WTC11 (cell line): Measurements from ENCODE around the gene PRSS27.

Source experiments
- ATF1 ChIP-seq: sonication (generic); formaldehyde crosslinking; IDR thresholded peaks from 2 replicates; pipeline ENCODE4 v1.8.1; 2023; ENCODE audit warnings: mild to moderate bottlenecking, moderate library complexity, missing genetic modification reagents
- ATF3 ChIP-seq: sonication (generic); formaldehyde crosslinking; conservative IDR thresholded peaks from 2 replicates; pipeline ENCODE4 v1.8.1; 2022; ENCODE audit warnings: mild to moderate bottlenecking, missing genetic modification reagents
- CREM ChIP-seq: sonication (generic); formaldehyde crosslinking; IDR thresholded peaks from 2 replicates; pipeline ENCODE4 v1.8.1; 2022; ENCODE audit warnings: mild to moderate bottlenecking, missing genetic modification reagents, moderate library complexity
- CTCF ChIP-seq: fragments of 200-600 bp; IDR thresholded peaks from 2 replicates; pipeline ENCODE4 v1.8.0; 2022; ENCODE audit warnings: antibody characterized with exemption
- MAX ChIP-seq: sonication (generic); formaldehyde crosslinking; IDR thresholded peaks from 2 replicates; pipeline ENCODE4 v1.8.0; 2022; ENCODE audit warnings: mild to moderate bottlenecking, missing genetic modification reagents
- MYBL2 ChIP-seq: sonication (generic); formaldehyde crosslinking; IDR thresholded peaks from 2 replicates; pipeline ENCODE4 v1.8.1; 2023; ENCODE audit warnings: mild to moderate bottlenecking, moderate library complexity, missing genetic modification reagents
- NR2C2 ChIP-seq: sonication (generic); formaldehyde crosslinking; IDR thresholded peaks from 2 replicates; pipeline ENCODE4 v1.8.0; 2022; ENCODE audit warnings: mild to moderate bottlenecking, missing genetic modification reagents
- SP1 ChIP-seq: sonication (generic); formaldehyde crosslinking; conservative IDR thresholded peaks from 2 replicates; pipeline ENCODE4 v1.8.1; 2022; ENCODE audit warnings: missing genetic modification reagents
- TEAD4 ChIP-seq: sonication (generic); formaldehyde crosslinking; IDR thresholded peaks from 2 replicates; pipeline ENCODE4 v1.8.0; 2022; ENCODE audit warnings: mild to moderate bottlenecking, missing genetic modification reagents
- USF2 ChIP-seq: sonication (generic); formaldehyde crosslinking; IDR thresholded peaks from 2 replicates; pipeline ENCODE4 v1.8.1; 2023; ENCODE audit warnings: mild to moderate bottlenecking, missing genetic modification reagents, moderate library complexity

GRCh38 chr16:2707368-2708289 lies 12.4 kb downstream of the PRSS27 start:
- TF ChIP-seq CTCF (no peak), SP1 (CRISPR knock-in tag) (no peak), TEAD4 (no peak), MYBL2 (CRISPR knock-in tag) (no peak), ATF3 (CRISPR knock-in tag) (no peak), CREM (no peak), NR2C2 (no peak), ATF1 (CRISPR knock-in tag) (no peak), USF2 (no peak), MAX (CRISPR knock-in tag) (no peak)
